ENCODE data around the gene DHDDS.

The DHDDS gene

GRCh38 chr1:26410706-26411623 lies 21.2 kb upstream of the DHDDS start, which contains the start of gene LIN28A:
Gene LIN28A (plus strand): TSS chr1:26410817. CDS start chr1:26410892, 75 bp downstream.
- no peaks in the 10 kb centered on the region for H3K79me2 ChIP-seq (ENCODE audit: low read length)
- no peaks in the 10 kb centered on the region for H3K9me2 ChIP-seq (replicated peaks; ENCODE audit: insufficient read depth, low read length)
- H2AFZ ChIP-seq (ENCODE audit: low read length), result no peak within 1 kb of the TSS
- H3K27ac ChIP-seq (ENCODE audit: low read length), result no peak within 1 kb of the TSS
- no peaks in the 10 kb centered on the region for H3K9me3 ChIP-seq (replicated peaks; ENCODE audit: insufficient read depth, low read length)
- no peak for TF ChIP-seq CTCF (IDR thresholded peaks at IDR 0.05; ENCODE audit: low read length)
- no peak for TF ChIP-seq EZH2 (optimal IDR thresholded peaks at IDR 0.05; ENCODE audit: low read depth, low read length)
- TF ChIP-seq EZH2phosphoT487 (IDR thresholded peaks at IDR 0.05; ENCODE audit: low read length), result no peak
- H3K4me1 ChIP-seq (ENCODE audit: low read length), result no peaks in the 10 kb centered on the region
- no peak within 1 kb of the TSS for H3K9ac ChIP-seq (ENCODE audit: low read length)
- no peaks in the 10 kb centered on the region for H4K20me1 ChIP-seq (ENCODE audit: insufficient read depth, low read length)
- DNase-seq, result no peak
- no peak within 1 kb of the TSS for H3K4me3 ChIP-seq (ENCODE audit: low read length)
- H3F3A ChIP-seq (ENCODE audit: insufficient read depth, low read length), result no peaks in the 10 kb centered on the region
- H3K4me2 ChIP-seq (ENCODE audit: low read depth, low read length), result no peak within 1 kb of the TSS
- H3K36me3 ChIP-seq (replicated peaks; ENCODE audit: insufficient read depth, low read length), result no peaks in the 10 kb centered on the region
- peaks cover 86% of the 10 kb centered on the region for H3K27me3 ChIP-seq (replicated peaks; ENCODE audit: insufficient read depth, low read length)

- Histone ChIP-seq H3K9me2 (replicated peaks; ENCODE audit: insufficient read depth, low read length) (no peaks in the 10 kb centered on the region), H3K4me1 (ENCODE audit: low read length) (no peaks in the 10 kb centered on the region), H3K36me3 (replicated peaks; ENCODE audit: insufficient read depth, low read length) (no peaks in the 10 kb centered on the region), H3K79me2 (ENCODE audit: low read length) (no peaks in the 10 kb centered on the region), H4K20me1 (ENCODE audit: insufficient read depth, low read length) (no peaks in the 10 kb centered on the region), H2AFZ (ENCODE audit: low read length) (no peak overlapping the region), H3K27me3 (replicated peaks; ENCODE audit: insufficient read depth, low read length) (peaks cover 79% of the 10 kb centered on the region), H3K4me2 (ENCODE audit: low read depth, low read length) (no peak overlapping the region), H3K4me3 (ENCODE audit: low read length) (no peak overlapping the region), H3K27ac (ENCODE audit: low read length) (no peak overlapping the region), H3F3A (ENCODE audit: insufficient read depth, low read length) (no peaks in the 10 kb centered on the region), H3K9ac (ENCODE audit: low read length) (no peak overlapping the region), H3K9me3 (replicated peaks; ENCODE audit: insufficient read depth, low read length) (no peaks in the 10 kb centered on the region)
- DNase-seq, result no peak
- no peak for TF ChIP-seq EZH2phosphoT487 (IDR thresholded peaks at IDR 0.05; ENCODE audit: low read length)
- TF ChIP-seq CTCF (IDR thresholded peaks at IDR 0.05; ENCODE audit: low read length), result no peak
- TF ChIP-seq EZH2 (optimal IDR thresholded peaks at IDR 0.05; ENCODE audit: low read depth, low read length), result no peak
Observed at GRCh38 chr1:26411624-26412074, 20.5 kb upstream of the DHDDS start.

GRCh38 chr1:26412180-26412840 lies 19.8 kb upstream of the DHDDS start:
- H3K27me3 ChIP-seq (replicated peaks; ENCODE audit: insufficient read depth, low read length), result peaks cover 78% of the 10 kb centered on the region
- no peak overlapping the region for H3K27ac ChIP-seq (ENCODE audit: low read length)
- TF ChIP-seq CTCF (IDR thresholded peaks at IDR 0.05; ENCODE audit: low read length) (no peak), EZH2phosphoT487 (IDR thresholded peaks at IDR 0.05; ENCODE audit: low read length) (no peak), EZH2 (optimal IDR thresholded peaks at IDR 0.05; ENCODE audit: low read depth, low read length) (no peak)

More at GRCh38 chr1:26412180-26412840, 19.8 kb upstream of the DHDDS start:
- no peak for DNase-seq
- Histone ChIP-seq H3K79me2 (ENCODE audit: low read length) (no peaks in the 10 kb centered on the region), H3K9ac (ENCODE audit: low read length) (no peak overlapping the region), H3K9me2 (replicated peaks; ENCODE audit: insufficient read depth, low read length) (no peaks in the 10 kb centered on the region), H3K4me1 (ENCODE audit: low read length) (no peaks in the 10 kb centered on the region), H4K20me1 (ENCODE audit: insufficient read depth, low read length) (no peaks in the 10 kb centered on the region), H3K4me2 (ENCODE audit: low read depth, low read length) (no peak overlapping the region), H3K4me3 (ENCODE audit: low read length) (no peak overlapping the region), H3K9me3 (replicated peaks; ENCODE audit: insufficient read depth, low read length) (no peaks in the 10 kb centered on the region), H3K36me3 (replicated peaks; ENCODE audit: insufficient read depth, low read length) (no peaks in the 10 kb centered on the region), H2AFZ (ENCODE audit: low read length) (no peak overlapping the region), H3F3A (ENCODE audit: insufficient read depth, low read length) (no peaks in the 10 kb centered on the region)

Measured in MM.1S (cell line).